22Rv1 (cell line): ENCODE measurements around the gene SPATA13.
"Not testable (repeated sequence)": the region's sequence is repeated elsewhere in the genome, so short reads cannot be mapped to it uniquely, and the experiment has no call there.

ENCODE experiments used
- CTCF ChIP-seq: fragments of 450-650 bp; IDR thresholded peaks from 2 replicates; pipeline ENCODE4 v1.5.1; 2017; ENCODE audit warnings: mild to moderate bottlenecking
- ZFX ChIP-seq: fragments of 450-650 bp; IDR thresholded peaks from 2 replicates; pipeline ENCODE4 v1.6.1; 2017; ENCODE audit warnings: antibody characterized with exemption, borderline replicate concordance

GRCh38 chr13:24309300-24309699 lies 148.8 kb downstream of the SPATA13 start, which contains the start of gene C1QTNF9:
- TF ChIP-seq CTCF, ZFX: not testable (repeated sequence)
